Caco-2 (cell line): ENCODE data around the gene SORCS2. TPM values are rescaled to one million over a fixed set of nuclear protein-coding genes. Genes with fewer than 3 reads are reported as not detected.

Experiments
- BruUV-seq: library from RNA; stranded (reverse); fragments of 400-500 nt; replicated peaks from 2 replicates; lab custom pipeline; 2021; lab: Mats Ljungman, UMichigan
- CTCF ChIA-PET: fragments of 300-600 bp; sonication (Branson Sonifier 250); formaldehyde crosslinking; loops from one replicate; lab custom pipeline; 2022; ENCODE audit warnings: antibody characterized with exemption; lab: Charles Lee
- POLR2A ChIA-PET: fragments of 300-600 bp; sonication (Branson Sonifier 250); formaldehyde crosslinking; loops from one replicate; lab custom pipeline; 2022; ENCODE audit warnings: antibody characterized with exemption; lab: Charles Lee
- DNase-seq, 2 experiments: peaks; one replicate each; pipeline versions ENCODE4 v3.0.0 to v3.0.0-alpha.2; 2020 to 2022
- H3K27me3 ChIP-seq: replicated peaks from 2 replicates; pipeline ENCODE4 v1.6.0; 2011; ENCODE audit warnings: low read length; ENCODE audit not compliant: control insufficient read depth, insufficient read depth
- H3K36me3 ChIP-seq: 2 replicates; pipeline ENCODE4 v1.5.1; 2011; ENCODE audit warnings: low read length; ENCODE audit not compliant: control insufficient read depth, insufficient read depth
- H3K4me1 ChIP-seq: fragments of 250-450 bp; sonication (Bioruptor Pico); 2 replicates; pipeline ENCODE4 v1.5.1; 2020; ENCODE audit warnings: mild to moderate bottlenecking
- H3K4me3 ChIP-seq: 2 replicates; pipeline ENCODE4 v1.5.1; 2011; ENCODE audit warnings: low read depth, mild to moderate bottlenecking, control low read depth, low read length
- H3K9me3 ChIP-seq: fragments of 250-450 bp; sonication (Bioruptor Pico); 2 replicates; pipeline ENCODE4 v1.5.1; 2020; ENCODE audit warnings: mild to moderate bottlenecking, moderate library complexity
- H3K27ac Mint-ChIP-seq: one replicate; pipeline ENCODE4 v1.8.0; 2022; ENCODE audit warnings: mixed read lengths; ENCODE audit not compliant: unreplicated experiment
- H3K27me3 Mint-ChIP-seq: one replicate; pipeline ENCODE4 v1.8.0; 2022; ENCODE audit warnings: mixed read lengths; ENCODE audit not compliant: insufficient read depth, unreplicated experiment
- H3K36me3 Mint-ChIP-seq: one replicate; pipeline ENCODE4 v1.8.0; 2022; ENCODE audit warnings: mild to moderate bottlenecking, mixed read lengths; ENCODE audit not compliant: insufficient read depth, unreplicated experiment
- H3K4me1 Mint-ChIP-seq: one replicate; pipeline ENCODE4 v1.8.0; 2022; ENCODE audit warnings: low read depth, mixed read lengths; ENCODE audit not compliant: unreplicated experiment
- H3K4me3 Mint-ChIP-seq: one replicate; pipeline ENCODE4 v1.8.0; 2022; ENCODE audit warnings: mild to moderate bottlenecking, moderate library complexity, mixed read lengths; ENCODE audit not compliant: unreplicated experiment
- H3K9me3 Mint-ChIP-seq: one replicate; pipeline ENCODE4 v1.8.0; 2022; ENCODE audit warnings: mixed read lengths; ENCODE audit not compliant: unreplicated experiment
- intact Hi-C: fragments of 100-400 bp; cut with micrococcal nuclease; formaldehyde crosslinking; loops from one replicate; pipeline ENCODE4 v1.10.0; 2022; ENCODE audit not compliant: unreplicated experiment
- total RNA-seq: library from RNA; stranded (reverse); gene quantifications from 2 replicates; pipeline ENCODE4 v1.2.3, GENCODE V29; 2022
- TF ChIP-seq, protein P1 (sequence below), 2 experiments: fragments of 200-600 bp in 1 of 2; IDR thresholded peaks; 1 replicate in 1 of 2; 2 replicates in 1 of 2; pipeline versions ENCODE4 v1.5.1 to v1.8.0; 2011 to 2022; ENCODE audit warnings: antibody characterized with exemption in 1 of 2, control low read depth in 1 of 2, inconsistent platforms in 1 of 2, low read depth in 1 of 2, low read length in 1 of 2, mild to moderate bottlenecking in 1 of 2, moderate library complexity in 1 of 2; ENCODE audit not compliant: insufficient read depth in 1 of 2, severe bottlenecking in 1 of 2, unreplicated experiment in 1 of 2

SORCS2 gene
- total RNA-seq, 1 experiment from 2014 or later: 1.6 TPM

DNA sequence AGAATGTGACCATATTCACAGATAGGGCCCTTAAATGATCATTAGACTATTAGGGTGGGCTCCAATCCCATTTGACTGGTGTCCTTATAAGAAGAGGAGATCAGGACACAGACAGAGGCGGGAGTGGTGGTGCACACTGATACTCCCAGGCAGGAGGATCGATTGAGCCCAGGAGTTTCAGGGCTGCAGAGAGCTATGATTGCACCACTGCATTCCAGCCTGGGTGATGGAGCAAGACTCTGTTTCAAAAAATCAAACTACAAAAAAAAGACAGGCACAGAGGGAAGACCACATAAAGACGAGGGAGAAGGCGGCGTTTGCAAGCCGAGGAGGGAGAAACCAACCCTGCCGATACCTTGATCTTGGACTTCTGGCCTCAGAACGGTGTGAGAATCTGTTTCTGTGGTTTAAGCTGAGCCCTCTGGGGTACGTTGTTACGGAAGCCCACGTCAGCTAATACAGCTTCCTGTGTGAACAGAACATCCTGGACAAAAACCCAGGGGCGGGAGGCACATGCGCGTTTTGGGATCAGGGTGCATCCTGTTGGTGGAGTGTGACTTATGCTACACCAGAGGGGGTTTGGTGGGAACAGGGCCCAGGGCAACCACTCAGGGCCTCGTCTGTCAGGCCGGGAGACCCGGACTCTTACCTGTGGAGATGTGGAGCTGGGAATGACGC is 454.2 kb downstream of the SORCS2 start:
- DNase-seq: no peak
- Mint-ChIP-seq H3K4me1 (no peaks in the 10 kb centered on the region), H3K36me3 (no peaks in the 10 kb centered on the region), H3K4me3 (no peak overlapping the region), H3K27ac (no peak overlapping the region), H3K27me3 (no peaks in the 10 kb centered on the region), H3K9me3 (no peaks in the 10 kb centered on the region)
- H3K4me1 ChIP-seq: 0 out of 2 replicates have a peak, but pooled peaks cover 4% of the 10 kb centered on the region
- ChIA-PET CTCF (no interaction called here), POLR2A (no interaction called here)
- H3K9me3 ChIP-seq: peaks cover 2% of the 10 kb centered on the region; the same call in 1 of the 2 replicates
- intact Hi-C loops: no loop called here
- H3K4me3 ChIP-seq: no peak overlapping the region
- no TSS peak for BruUV-seq
- TF ChIP-seq, protein P1, sequence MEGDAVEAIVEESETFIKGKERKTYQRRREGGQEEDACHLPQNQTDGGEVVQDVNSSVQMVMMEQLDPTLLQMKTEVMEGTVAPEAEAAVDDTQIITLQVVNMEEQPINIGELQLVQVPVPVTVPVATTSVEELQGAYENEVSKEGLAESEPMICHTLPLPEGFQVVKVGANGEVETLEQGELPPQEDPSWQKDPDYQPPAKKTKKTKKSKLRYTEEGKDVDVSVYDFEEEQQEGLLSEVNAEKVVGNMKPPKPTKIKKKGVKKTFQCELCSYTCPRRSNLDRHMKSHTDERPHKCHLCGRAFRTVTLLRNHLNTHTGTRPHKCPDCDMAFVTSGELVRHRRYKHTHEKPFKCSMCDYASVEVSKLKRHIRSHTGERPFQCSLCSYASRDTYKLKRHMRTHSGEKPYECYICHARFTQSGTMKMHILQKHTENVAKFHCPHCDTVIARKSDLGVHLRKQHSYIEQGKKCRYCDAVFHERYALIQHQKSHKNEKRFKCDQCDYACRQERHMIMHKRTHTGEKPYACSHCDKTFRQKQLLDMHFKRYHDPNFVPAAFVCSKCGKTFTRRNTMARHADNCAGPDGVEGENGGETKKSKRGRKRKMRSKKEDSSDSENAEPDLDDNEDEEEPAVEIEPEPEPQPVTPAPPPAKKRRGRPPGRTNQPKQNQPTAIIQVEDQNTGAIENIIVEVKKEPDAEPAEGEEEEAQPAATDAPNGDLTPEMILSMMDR (IDR thresholded peaks at IDR 0.05; ENCODE audit: insufficient read depth in 1 of 2, low read depth in 1 of 2, low read length in 1 of 2, severe bottlenecking in 1 of 2, unreplicated experiment in 1 of 2): no peak
- H3K36me3 ChIP-seq: no peaks in the 10 kb centered on the region
- no peaks in the 10 kb centered on the region for H3K27me3 ChIP-seq

DNA sequence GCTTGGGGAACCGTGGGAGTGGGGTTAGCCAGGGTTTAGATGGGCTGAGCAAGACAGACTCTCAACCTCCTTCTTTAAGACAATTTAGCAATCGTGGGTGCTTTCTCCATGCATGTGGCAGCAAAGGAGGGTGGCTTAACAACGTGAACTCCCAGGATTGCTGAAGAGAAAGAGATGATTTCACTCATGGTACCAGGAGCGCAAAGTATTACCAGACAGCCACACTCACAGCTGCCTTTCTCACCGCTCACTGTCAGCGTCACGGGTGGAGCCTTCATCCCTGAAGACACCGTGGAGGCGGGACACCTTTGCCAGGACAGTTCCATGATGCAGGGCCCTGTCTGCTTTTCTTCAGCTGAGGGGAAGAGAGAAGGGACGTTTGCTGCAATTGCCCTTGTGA is 454.8 kb downstream of the SORCS2 start:
- BruUV-seq: no TSS peak

DNA sequence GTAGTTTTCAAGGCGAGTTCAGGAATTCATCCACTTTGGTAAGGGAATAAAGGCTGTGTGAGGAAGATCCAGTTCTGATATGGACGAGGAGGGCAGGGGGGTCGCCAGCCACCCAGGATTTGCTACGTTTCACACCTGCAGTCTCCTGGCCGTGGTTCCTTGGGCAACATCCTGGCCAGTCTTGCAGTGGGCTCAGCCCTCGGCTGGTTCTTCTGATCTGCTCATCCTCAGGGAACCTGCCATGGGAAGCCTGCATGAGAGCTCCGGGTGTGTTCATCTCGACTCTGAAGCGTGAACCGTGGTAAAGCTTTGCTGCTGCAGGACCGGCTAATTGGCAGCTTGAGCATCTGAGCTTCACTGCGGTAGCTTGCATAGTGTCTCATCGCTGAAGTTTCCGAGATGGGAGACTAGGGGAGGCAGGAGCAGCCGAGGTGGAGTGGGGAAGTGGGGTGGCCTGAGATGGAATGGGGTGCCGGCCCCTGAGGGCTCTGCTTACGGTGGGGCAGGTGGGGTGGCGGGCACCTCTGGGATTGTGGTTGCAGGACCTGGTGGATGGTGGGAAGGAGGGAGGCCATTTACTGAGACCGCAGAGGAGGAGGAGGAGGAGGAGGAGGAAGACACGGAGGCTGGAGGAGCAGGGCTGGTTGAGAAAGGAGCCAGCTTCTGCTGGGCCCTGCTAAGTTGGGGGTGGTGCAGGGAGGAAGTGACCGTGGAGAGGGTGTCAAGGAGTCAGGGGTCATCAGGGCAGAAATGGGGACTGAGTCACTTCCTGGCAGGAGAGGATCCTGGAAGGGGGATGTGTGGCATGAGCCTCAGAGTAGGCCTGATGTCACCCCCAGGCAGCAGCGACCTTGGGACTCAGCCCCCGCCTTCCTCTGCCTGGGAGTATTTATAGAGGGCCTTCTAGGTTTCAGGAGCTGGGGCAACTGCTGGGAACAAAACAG is 455.5 kb downstream of the SORCS2 start:
- no TSS peak for BruUV-seq
- ChIA-PET POLR2A (interaction anchor here (0.5 kb wide), 1 partner anchor 102 kb away, joined by 4 read pairs; no protein-coding TSS in a partner anchor), CTCF (no interaction called here)
- no peak overlapping the region for H3K27ac Mint-ChIP-seq
- Histone ChIP-seq H3K36me3 (no peaks in the 10 kb centered on the region), H3K9me3 (peaks cover 2% of the 10 kb centered on the region; the same call in 1 of the 2 replicates), H3K4me1 (peaks cover 11% of the 10 kb centered on the region; the same call in 1 of the 2 replicates), H3K27me3 (no peaks in the 10 kb centered on the region), H3K4me3 (no peak overlapping the region)
- TF ChIP-seq, protein P1 (IDR thresholded peaks at IDR 0.05; ENCODE audit: insufficient read depth in 1 of 2, low read depth in 1 of 2, low read length in 1 of 2, severe bottlenecking in 1 of 2, unreplicated experiment in 1 of 2): no peak
- intact Hi-C loops: no loop called here
- no peaks in the 10 kb centered on the region for H3K4me1 Mint-ChIP-seq
- no peaks in the 10 kb centered on the region for H3K27me3 Mint-ChIP-seq
- no peak overlapping the region for H3K4me3 Mint-ChIP-seq
- no peak for DNase-seq
- H3K9me3 Mint-ChIP-seq: no peaks in the 10 kb centered on the region
- H3K36me3 Mint-ChIP-seq: no peaks in the 10 kb centered on the region

More for the DNA sequence above, 454.8 kb downstream of the SORCS2 start:
- no peaks in the 10 kb centered on the region for H3K27me3 ChIP-seq
- Mint-ChIP-seq H3K4me1 (no peaks in the 10 kb centered on the region), H3K27ac (no peak overlapping the region), H3K27me3 (no peaks in the 10 kb centered on the region), H3K4me3 (no peak overlapping the region), H3K9me3 (no peaks in the 10 kb centered on the region), H3K36me3 (no peaks in the 10 kb centered on the region)
- POLR2A ChIA-PET: no interaction called here
- CTCF ChIA-PET: no interaction called here
- no peak overlapping the region for H3K4me3 ChIP-seq
- TF ChIP-seq, protein P1 (IDR thresholded peaks at IDR 0.05; ENCODE audit: insufficient read depth in 1 of 2, low read depth in 1 of 2, low read length in 1 of 2, severe bottlenecking in 1 of 2, unreplicated experiment in 1 of 2): no peak
- peaks cover 10% of the 10 kb centered on the region; the same call in 1 of the 2 replicates for H3K4me1 ChIP-seq
- intact Hi-C loops: no loop called here
- no peaks in the 10 kb centered on the region for H3K36me3 ChIP-seq
- no peak for DNase-seq
- peaks cover 2% of the 10 kb centered on the region; the same call in 1 of the 2 replicates for H3K9me3 ChIP-seq
